Measurements from ENCODE around the gene RBM26.
"Not testable (repeated sequence)": the region's sequence is repeated elsewhere in the genome, so short reads cannot be mapped to it uniquely, and the experiment has no call there.

The RBM26 gene

GRCh38 chr13:79386125-79386826 is 19.8 kb downstream of the RBM26 start:
- peak; percentile 8 for DNase-seq (ENCODE audit: low read depth)

- peak; percentile 24 for DNase-seq (ENCODE audit: low read depth)
Observed at GRCh38 chr13:79385694-79386093, 20.4 kb downstream of the RBM26 start.

GRCh38 chr13:79384022-79384610 is 21.9 kb downstream of the RBM26 start:
- no peak for DNase-seq (ENCODE audit: low read depth)

GRCh38 chr13:79382545-79383275 is 23.3 kb downstream of the RBM26 start:
- no peak for DNase-seq (ENCODE audit: low read depth)

- no peak for DNase-seq (ENCODE audit: low read depth)
Observed at GRCh38 chr13:79380997-79381396, 25.1 kb downstream of the RBM26 start.

- peak; percentile 22 for DNase-seq (ENCODE audit: low read depth)
Observed at GRCh38 chr13:79379274-79379673, 26.8 kb downstream of the RBM26 start.

GRCh38 chr13:79376843-79377242 is 29.2 kb downstream of the RBM26 start:
- no peak for DNase-seq (ENCODE audit: low read depth)

- DNase-seq (ENCODE audit: low read depth) = no peak
Observed at GRCh38 chr13:79374578-79374977, 31.5 kb downstream of the RBM26 start.

GRCh38 chr13:79373916-79374315 is 32.1 kb downstream of the RBM26 start:
- no peak for DNase-seq (ENCODE audit: low read depth)

GRCh38 chr13:79369226-79369625 is 36.8 kb downstream of the RBM26 start:
- DNase-seq (ENCODE audit: low read depth) = peak; percentile 16

GRCh38 chr13:79365981-79366380 is 40.1 kb downstream of the RBM26 start:
- DNase-seq (ENCODE audit: low read depth) = no peak

GRCh38 chr13:79361299-79361698 is 44.8 kb downstream of the RBM26 start:
- no peak for DNase-seq (ENCODE audit: low read depth)

GRCh38 chr13:79360095-79360494 is 46.0 kb downstream of the RBM26 start:
- no peak for DNase-seq (ENCODE audit: low read depth)

GRCh38 chr13:79359064-79359463 is 47.0 kb downstream of the RBM26 start:
- no peak for DNase-seq (ENCODE audit: low read depth)

GRCh38 chr13:79354285-79354684 is 51.8 kb downstream of the RBM26 start:
- DNase-seq (ENCODE audit: low read depth) = no peak

- DNase-seq (ENCODE audit: low read depth) = peak; percentile 39
Observed at GRCh38 chr13:79353693-79354092, 52.4 kb downstream of the RBM26 start.

- DNase-seq (ENCODE audit: low read depth) = peak; percentile 14
Observed at GRCh38 chr13:79352107-79352506, 53.9 kb downstream of the RBM26 start.

- not testable (repeated sequence) for DNase-seq (ENCODE audit: low read depth)
Observed at GRCh38 chr13:79349608-79350007, 56.4 kb downstream of the RBM26 start.

- DNase-seq (ENCODE audit: low read depth) = peak; percentile 32
Observed at GRCh38 chr13:79349011-79349410, 57.0 kb downstream of the RBM26 start.

GRCh38 chr13:79346300-79346914 is 59.6 kb downstream of the RBM26 start:
- no peak for DNase-seq (ENCODE audit: low read depth)

- DNase-seq (ENCODE audit: low read depth) = no peak
Observed at GRCh38 chr13:79341202-79341601, 64.9 kb downstream of the RBM26 start.

GRCh38 chr13:79340490-79340889 is 65.6 kb downstream of the RBM26 start:
- DNase-seq (ENCODE audit: low read depth) = no peak

GRCh38 chr13:79338343-79338742 is 67.7 kb downstream of the RBM26 start:
- DNase-seq (ENCODE audit: low read depth) = no peak
